ENCODE measurements around the gene VCL.

VCL gene

DNA sequence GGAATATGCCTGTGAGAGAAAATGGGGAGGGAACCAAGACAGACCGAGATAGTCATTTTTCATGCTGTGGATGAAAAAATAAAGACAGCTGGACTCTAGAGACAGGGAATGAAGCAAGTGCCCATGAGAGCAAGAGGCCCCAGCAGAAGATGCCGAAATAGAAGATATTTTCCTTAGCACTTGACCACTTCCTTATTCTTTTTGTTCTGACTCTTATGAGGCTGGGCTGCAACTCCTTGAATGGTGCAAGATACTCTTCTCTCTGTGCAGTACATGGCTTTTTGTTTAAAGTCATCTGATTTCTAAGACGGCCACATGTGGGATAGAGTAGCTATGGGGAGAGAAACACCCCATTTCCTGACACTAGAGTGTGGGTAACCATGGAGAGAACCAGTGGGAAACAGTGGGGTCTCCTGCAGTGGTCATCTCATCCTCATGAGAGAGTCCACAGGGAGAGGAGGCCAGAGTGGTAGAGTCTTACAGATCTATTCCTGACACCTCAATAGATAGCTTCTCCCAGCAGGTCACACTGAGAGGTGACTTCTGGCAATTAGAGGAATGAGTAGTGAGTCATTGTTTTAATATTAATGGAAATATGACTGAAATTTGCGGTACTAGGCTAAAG lies 18.0 kb upstream of the VCL start:
- H2AFZ ChIP-seq (ENCODE audit: low read depth, low read length, severe bottlenecking) = peak overlapping the region; percentile 23
- H3K4me3 ChIP-seq (ENCODE audit: insufficient read depth, low read length, poor library complexity, severe bottlenecking) = peak overlapping the region; percentile 20
- no peak for TF ChIP-seq EZH2phosphoT487 (conservative IDR thresholded peaks at IDR 0.05; ENCODE audit: low read length)
- TF ChIP-seq, protein P1, sequence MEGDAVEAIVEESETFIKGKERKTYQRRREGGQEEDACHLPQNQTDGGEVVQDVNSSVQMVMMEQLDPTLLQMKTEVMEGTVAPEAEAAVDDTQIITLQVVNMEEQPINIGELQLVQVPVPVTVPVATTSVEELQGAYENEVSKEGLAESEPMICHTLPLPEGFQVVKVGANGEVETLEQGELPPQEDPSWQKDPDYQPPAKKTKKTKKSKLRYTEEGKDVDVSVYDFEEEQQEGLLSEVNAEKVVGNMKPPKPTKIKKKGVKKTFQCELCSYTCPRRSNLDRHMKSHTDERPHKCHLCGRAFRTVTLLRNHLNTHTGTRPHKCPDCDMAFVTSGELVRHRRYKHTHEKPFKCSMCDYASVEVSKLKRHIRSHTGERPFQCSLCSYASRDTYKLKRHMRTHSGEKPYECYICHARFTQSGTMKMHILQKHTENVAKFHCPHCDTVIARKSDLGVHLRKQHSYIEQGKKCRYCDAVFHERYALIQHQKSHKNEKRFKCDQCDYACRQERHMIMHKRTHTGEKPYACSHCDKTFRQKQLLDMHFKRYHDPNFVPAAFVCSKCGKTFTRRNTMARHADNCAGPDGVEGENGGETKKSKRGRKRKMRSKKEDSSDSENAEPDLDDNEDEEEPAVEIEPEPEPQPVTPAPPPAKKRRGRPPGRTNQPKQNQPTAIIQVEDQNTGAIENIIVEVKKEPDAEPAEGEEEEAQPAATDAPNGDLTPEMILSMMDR (IDR thresholded peaks at IDR 0.05; ENCODE audit: insufficient read depth, low read length, poor library complexity, severe bottlenecking) = no peak
- H3K27ac ChIP-seq (ENCODE audit: low read depth, low read length) = no peak overlapping the region
- H3K9ac ChIP-seq (ENCODE audit: low read length) = peak overlapping the region; percentile 33; the same call in 1 of the 2 replicates
- no peaks in the 10 kb centered on the region for H3K9me2 ChIP-seq (replicated peaks; ENCODE audit: insufficient read depth, low read length)
- H3K36me3 ChIP-seq (ENCODE audit: low read length) = no peaks in the 10 kb centered on the region
- no peaks in the 10 kb centered on the region for H3K79me2 ChIP-seq (ENCODE audit: insufficient read depth, low read length)
- H4K20me1 ChIP-seq (ENCODE audit: low read depth, low read length) = no peaks in the 10 kb centered on the region
- H3F3A ChIP-seq (ENCODE audit: insufficient read depth) = peaks cover 19% of the 10 kb centered on the region; the same call in 1 of the 2 replicates
- H3K9me3 ChIP-seq (ENCODE audit: insufficient read depth, low read length) = no peaks in the 10 kb centered on the region
- peak overlapping the region; percentile 72 for H3K4me2 ChIP-seq (ENCODE audit: low read depth, low read length, poor library complexity, severe bottlenecking)
- no peaks in the 10 kb centered on the region for H3K27me3 ChIP-seq (ENCODE audit: low read length)

DNA sequence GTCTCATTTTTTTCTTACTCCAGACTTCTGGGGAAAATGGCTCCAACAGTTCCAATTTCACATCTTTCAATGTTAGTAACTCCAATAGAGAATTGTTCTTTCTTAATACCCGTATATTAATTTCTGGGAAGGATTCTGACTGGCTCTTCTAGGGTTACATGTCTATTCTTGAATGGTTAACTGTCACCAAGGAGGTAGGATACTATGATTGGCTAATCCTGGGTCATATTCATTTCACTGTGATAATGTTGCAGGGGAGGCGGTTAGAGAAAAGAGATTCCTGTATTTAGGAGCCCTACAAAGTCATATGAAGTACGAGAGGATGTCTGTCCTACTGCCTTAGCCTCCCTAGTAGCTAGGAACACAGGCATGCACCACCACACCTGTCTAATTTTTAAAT lies 16.1 kb upstream of the VCL start:
- no peaks in the 10 kb centered on the region for H3K36me3 ChIP-seq (ENCODE audit: low read length)
- H3K79me2 ChIP-seq (ENCODE audit: insufficient read depth, low read length) = no peaks in the 10 kb centered on the region
- H3K9me3 ChIP-seq (ENCODE audit: insufficient read depth, low read length) = no peaks in the 10 kb centered on the region
- H4K20me1 ChIP-seq (ENCODE audit: low read depth, low read length) = no peaks in the 10 kb centered on the region
- peaks cover 14% of the 10 kb centered on the region; the same call in 1 of the 2 replicates for H3F3A ChIP-seq (ENCODE audit: insufficient read depth)
- no peak overlapping the region for H3K27ac ChIP-seq (ENCODE audit: low read depth, low read length)
- no peaks in the 10 kb centered on the region for H3K9me2 ChIP-seq (replicated peaks; ENCODE audit: insufficient read depth, low read length)
- no peak overlapping the region for H3K4me2 ChIP-seq (ENCODE audit: low read depth, low read length, poor library complexity, severe bottlenecking)
- TF ChIP-seq, protein P1 (IDR thresholded peaks at IDR 0.05; ENCODE audit: insufficient read depth, low read length, poor library complexity, severe bottlenecking) = no peak
- no peak for TF ChIP-seq EZH2phosphoT487 (conservative IDR thresholded peaks at IDR 0.05; ENCODE audit: low read length)
- H2AFZ ChIP-seq (ENCODE audit: low read depth, low read length, severe bottlenecking) = no peak overlapping the region
- no peak overlapping the region for H3K4me3 ChIP-seq (ENCODE audit: insufficient read depth, low read length, poor library complexity, severe bottlenecking)
- H3K9ac ChIP-seq (ENCODE audit: low read length) = no peak overlapping the region
- no peaks in the 10 kb centered on the region for H3K27me3 ChIP-seq (ENCODE audit: low read length)

DNA sequence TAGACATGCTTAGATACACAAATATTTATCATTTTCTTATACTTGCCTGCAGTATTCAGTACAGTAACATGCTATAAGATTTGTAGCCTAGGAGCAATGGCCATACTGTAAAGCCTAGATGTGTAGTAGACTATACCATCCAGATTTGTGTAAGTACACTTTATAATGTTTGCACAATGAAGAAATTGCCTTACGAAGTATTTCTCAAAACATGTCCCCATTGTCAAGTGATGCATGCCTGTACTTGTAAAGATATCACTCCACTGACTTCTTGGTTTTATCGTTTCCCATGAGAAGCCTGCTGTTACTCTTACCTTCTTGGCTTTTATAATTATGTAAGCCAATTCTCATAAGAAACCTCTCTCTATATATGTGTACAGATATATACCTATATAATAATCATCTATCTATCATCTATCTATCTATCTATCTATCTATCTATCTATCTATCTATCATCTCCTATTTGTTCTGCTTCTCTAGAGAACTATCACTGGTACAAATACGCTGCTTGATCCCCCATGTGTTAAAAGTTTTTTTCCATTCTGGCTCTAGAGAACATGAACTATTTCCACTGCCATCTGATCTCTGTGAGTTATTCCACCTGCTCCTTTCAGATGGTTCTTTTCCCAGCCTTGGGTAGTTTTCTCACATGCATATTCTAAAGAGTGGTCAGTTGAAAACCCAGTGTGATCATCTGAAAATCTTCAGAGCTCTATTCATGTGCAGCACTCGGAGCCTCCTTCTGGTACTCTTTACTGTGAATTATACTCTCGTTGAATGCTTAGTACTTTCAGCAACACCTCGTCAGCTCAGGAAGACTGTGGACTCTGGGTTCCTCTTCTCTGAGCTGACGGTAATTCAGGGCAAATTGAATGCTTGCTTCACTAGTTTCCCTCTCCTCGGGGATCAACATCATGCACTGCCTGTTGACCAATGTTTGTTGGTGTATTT lies 14.5 kb upstream of the VCL start:
- Histone ChIP-seq H3K9me2 (replicated peaks; ENCODE audit: insufficient read depth, low read length) (no peaks in the 10 kb centered on the region), H3K4me2 (ENCODE audit: low read depth, low read length, poor library complexity, severe bottlenecking) (no peak overlapping the region), H3K9ac (ENCODE audit: low read length) (no peak overlapping the region), H3F3A (ENCODE audit: insufficient read depth) (0 out of 2 replicates have a peak, but pooled peaks cover 4% of the 10 kb centered on the region), H4K20me1 (ENCODE audit: low read depth, low read length) (no peaks in the 10 kb centered on the region), H2AFZ (ENCODE audit: low read depth, low read length, severe bottlenecking) (peak overlapping the region; percentile 36), H3K4me3 (ENCODE audit: insufficient read depth, low read length, poor library complexity, severe bottlenecking) (no peak overlapping the region), H3K36me3 (ENCODE audit: low read length) (no peaks in the 10 kb centered on the region), H3K27ac (ENCODE audit: low read depth, low read length) (no peak overlapping the region), H3K27me3 (ENCODE audit: low read length) (no peaks in the 10 kb centered on the region), H3K79me2 (ENCODE audit: insufficient read depth, low read length) (no peaks in the 10 kb centered on the region), H3K9me3 (ENCODE audit: insufficient read depth, low read length) (no peaks in the 10 kb centered on the region)
- TF ChIP-seq EZH2phosphoT487 (conservative IDR thresholded peaks at IDR 0.05; ENCODE audit: low read length) = no peak
- TF ChIP-seq, protein P1 (IDR thresholded peaks at IDR 0.05; ENCODE audit: insufficient read depth, low read length, poor library complexity, severe bottlenecking) = no peak
